Chondrocyte (in vitro differentiated cells): ENCODE results near the gene NDOR1. TPM values are rescaled to one million over a fixed set of nuclear protein-coding genes. Genes with fewer than 3 reads are reported as not detected.

ENCODE experiments used
- DNase-seq: peaks from one replicate; pipeline ENCODE4 v3.0.0; 2021; ENCODE audit warnings: mixed read lengths, low spot score
- H3K27ac Mint-ChIP-seq: one replicate; pipeline ENCODE4 v1.8.0; 2021; ENCODE audit warnings: mild to moderate bottlenecking, moderate library complexity, mixed read lengths; ENCODE audit not compliant: unreplicated experiment
- H3K27me3 Mint-ChIP-seq: 2 replicates; pipeline ENCODE4 v1.8.0; 2021; ENCODE audit warnings: low read depth, mixed read lengths
- H3K36me3 Mint-ChIP-seq: 2 replicates; pipeline ENCODE4 v1.8.0; 2021; ENCODE audit warnings: low read depth, mixed read lengths
- H3K4me1 Mint-ChIP-seq: 2 replicates; pipeline ENCODE4 v1.8.0; 2021; ENCODE audit warnings: low read depth, mild to moderate bottlenecking, mixed read lengths
- H3K4me3 Mint-ChIP-seq: one replicate; pipeline ENCODE4 v1.8.0; 2021; ENCODE audit warnings: mild to moderate bottlenecking, moderate library complexity, mixed read lengths; ENCODE audit not compliant: unreplicated experiment
- H3K9me3 Mint-ChIP-seq: 2 replicates; pipeline ENCODE4 v1.8.0; 2021; ENCODE audit warnings: low read depth, mixed read lengths
- total RNA-seq: library from RNA; stranded (reverse); gene quantifications from 3 replicates; pipeline ENCODE4 v1.2.1, GENCODE V29; 2021
- TF ChIP-seq, protein P1 (sequence below): fragments of 200-600 bp; sonication (generic); IDR thresholded peaks from 2 replicates; pipeline ENCODE4 v1.5.0; 2021; ENCODE audit warnings: antibody characterized with exemption, mild to moderate bottlenecking, moderate library complexity

The NDOR1 gene
- total RNA-seq, 1 donor from 2014 or later = 10.8 TPM

DNA sequence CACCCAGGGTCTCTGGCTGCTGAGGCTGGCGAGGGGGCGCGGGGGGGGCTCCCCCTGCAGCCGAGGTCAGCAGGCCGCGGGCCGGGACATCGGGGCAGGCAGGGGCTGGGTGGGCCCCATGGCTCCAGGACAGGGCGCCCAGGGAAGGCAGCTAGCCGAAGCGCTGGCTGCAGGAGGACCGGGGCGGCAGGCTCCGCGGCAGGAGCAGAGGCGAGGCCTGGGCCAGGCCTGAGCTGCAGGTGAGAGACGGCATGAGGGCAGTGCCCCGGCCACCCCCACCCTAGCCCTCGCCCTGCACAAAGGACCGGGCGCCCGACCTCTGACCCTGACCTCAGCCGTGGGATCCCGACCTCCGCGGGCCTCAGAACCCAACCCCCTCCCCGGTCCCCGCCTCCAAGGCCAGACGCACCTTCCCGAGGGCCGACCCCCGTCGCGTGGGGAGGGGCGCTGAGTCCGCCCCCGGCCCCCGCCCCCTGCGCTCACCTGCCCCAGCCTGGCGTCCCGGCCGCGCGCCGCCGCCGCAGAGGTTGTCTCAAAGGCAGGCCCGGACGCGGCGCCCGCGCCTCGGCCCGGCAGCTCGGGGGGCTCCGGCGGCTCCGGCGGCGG lies 16.1 kb downstream of the NDOR1 start:
- H3K4me3 Mint-ChIP-seq = no peak overlapping the region
- TF ChIP-seq, protein P1, sequence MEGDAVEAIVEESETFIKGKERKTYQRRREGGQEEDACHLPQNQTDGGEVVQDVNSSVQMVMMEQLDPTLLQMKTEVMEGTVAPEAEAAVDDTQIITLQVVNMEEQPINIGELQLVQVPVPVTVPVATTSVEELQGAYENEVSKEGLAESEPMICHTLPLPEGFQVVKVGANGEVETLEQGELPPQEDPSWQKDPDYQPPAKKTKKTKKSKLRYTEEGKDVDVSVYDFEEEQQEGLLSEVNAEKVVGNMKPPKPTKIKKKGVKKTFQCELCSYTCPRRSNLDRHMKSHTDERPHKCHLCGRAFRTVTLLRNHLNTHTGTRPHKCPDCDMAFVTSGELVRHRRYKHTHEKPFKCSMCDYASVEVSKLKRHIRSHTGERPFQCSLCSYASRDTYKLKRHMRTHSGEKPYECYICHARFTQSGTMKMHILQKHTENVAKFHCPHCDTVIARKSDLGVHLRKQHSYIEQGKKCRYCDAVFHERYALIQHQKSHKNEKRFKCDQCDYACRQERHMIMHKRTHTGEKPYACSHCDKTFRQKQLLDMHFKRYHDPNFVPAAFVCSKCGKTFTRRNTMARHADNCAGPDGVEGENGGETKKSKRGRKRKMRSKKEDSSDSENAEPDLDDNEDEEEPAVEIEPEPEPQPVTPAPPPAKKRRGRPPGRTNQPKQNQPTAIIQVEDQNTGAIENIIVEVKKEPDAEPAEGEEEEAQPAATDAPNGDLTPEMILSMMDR = no peak
- peaks cover 14% of the 10 kb centered on the region for H3K4me1 Mint-ChIP-seq
- H3K36me3 Mint-ChIP-seq = no peaks in the 10 kb centered on the region
- no peaks in the 10 kb centered on the region for H3K9me3 Mint-ChIP-seq
- no peak for DNase-seq
- H3K27me3 Mint-ChIP-seq = no peaks in the 10 kb centered on the region
- no peak overlapping the region for H3K27ac Mint-ChIP-seq

DNA sequence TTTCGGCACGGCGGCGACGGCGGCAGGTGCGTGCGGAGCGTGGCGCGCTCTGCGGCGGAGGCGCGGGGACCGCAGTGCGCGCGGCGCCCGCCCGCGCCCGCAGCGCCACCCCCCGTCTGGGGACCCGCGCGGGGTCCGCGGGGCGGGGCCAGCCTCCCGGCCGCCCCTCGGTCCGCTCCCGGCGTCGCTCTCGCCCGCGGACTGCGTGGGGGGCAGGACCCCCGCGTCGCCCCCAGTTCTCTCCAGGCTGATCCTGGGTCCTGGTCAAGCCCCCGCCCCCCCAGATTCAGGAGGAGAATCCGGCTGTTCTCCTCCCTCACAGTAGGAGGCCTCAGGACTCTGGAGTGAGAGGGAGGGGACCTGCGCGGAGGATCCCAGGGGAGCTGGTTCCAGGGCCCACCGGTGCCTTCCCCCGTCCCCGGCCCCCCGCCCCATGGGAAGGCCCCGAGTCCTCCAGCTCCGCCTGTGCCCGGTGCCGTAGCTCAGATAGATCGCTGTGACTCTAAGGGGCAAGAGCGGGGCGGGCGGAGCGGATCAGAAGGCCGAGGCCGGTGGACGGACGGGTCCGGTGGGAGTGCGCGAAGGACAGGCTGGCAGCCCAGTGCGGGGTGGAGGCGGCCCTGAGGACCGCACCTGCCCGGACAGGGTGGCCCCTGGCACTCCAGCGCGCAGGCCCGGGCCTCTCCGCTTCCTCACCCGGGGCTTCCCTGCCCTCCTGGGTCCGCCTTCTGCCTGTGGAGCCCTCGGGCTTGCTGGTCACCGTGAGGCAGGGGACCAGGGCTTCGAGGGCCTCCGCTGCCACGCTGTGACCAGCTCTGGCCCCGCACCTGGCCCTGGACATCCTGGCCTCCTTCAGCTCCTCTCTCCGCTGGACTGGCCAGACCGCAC lies 16.9 kb downstream of the NDOR1 start, which contains the start of gene RNF208:
RNF208 (minus strand) TSS at position 51 of the 888 bp plus-strand sequence. CDS start 1,028 bp downstream, outside the sequence.
- no peak for DNase-seq
- Mint-ChIP-seq H3K4me3 (peak within 1 kb of the TSS; percentile 70), H3K9me3 (no peaks in the 10 kb centered on the region), H3K4me1 (peaks cover 17% of the 10 kb centered on the region), H3K36me3 (no peaks in the 10 kb centered on the region), H3K27ac (peak within 1 kb of the TSS; percentile 45), H3K27me3 (no peaks in the 10 kb centered on the region)
- TF ChIP-seq, protein P1 = no peak

DNA sequence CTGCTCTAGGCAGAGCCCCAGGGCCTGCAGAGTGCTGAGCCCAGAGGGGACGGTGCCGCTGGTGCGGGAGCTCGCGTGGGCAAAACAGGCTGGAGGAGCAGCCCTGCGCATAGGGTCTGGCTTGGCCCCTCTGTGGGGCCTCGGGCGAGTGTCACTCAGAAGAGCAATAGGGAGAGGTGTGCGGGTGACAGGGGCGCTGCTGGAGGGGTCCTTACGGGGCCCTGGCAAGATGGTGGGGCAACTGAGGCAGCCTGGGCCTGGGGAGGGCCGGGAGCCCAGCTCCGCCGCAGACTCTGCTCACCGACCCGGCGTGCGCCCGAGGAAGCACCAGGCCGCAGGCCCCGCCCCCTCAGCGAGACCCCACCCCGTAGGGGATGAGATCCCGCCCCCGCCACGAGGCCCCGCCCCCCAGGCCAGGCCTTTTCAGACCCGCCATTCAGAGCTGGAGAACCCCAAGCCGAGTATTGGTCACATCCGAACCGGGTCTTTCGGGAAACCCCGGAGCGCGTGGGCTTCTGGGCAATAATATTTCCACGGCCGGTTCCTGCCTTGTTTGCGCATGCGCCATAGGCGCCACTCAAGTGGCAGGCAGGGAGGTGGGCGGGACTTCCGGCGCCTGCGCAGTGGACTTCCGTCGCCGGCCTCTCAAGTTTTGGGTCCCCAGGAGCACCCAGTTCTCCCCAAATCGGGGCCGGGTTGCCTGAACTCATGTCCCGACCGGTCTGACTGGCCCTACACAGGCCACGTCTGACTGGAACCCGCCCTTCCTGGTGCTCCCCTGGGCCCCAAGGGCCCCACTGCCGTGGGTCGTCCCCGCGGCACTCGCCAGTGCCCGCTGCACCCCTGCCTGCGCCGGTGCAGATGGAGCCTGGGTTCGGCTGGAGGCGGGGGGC lies 17.8 kb downstream of the NDOR1 start:
- DNase-seq = no peak
- Mint-ChIP-seq H3K27me3 (peaks cover 2% of the 10 kb centered on the region), H3K27ac (peak overlapping the region; percentile 45), H3K36me3 (no peaks in the 10 kb centered on the region), H3K4me1 (peaks cover 20% of the 10 kb centered on the region), H3K9me3 (no peaks in the 10 kb centered on the region), H3K4me3 (peak overlapping the region; percentile 70)
- TF ChIP-seq, protein P1 = no peak

DNA sequence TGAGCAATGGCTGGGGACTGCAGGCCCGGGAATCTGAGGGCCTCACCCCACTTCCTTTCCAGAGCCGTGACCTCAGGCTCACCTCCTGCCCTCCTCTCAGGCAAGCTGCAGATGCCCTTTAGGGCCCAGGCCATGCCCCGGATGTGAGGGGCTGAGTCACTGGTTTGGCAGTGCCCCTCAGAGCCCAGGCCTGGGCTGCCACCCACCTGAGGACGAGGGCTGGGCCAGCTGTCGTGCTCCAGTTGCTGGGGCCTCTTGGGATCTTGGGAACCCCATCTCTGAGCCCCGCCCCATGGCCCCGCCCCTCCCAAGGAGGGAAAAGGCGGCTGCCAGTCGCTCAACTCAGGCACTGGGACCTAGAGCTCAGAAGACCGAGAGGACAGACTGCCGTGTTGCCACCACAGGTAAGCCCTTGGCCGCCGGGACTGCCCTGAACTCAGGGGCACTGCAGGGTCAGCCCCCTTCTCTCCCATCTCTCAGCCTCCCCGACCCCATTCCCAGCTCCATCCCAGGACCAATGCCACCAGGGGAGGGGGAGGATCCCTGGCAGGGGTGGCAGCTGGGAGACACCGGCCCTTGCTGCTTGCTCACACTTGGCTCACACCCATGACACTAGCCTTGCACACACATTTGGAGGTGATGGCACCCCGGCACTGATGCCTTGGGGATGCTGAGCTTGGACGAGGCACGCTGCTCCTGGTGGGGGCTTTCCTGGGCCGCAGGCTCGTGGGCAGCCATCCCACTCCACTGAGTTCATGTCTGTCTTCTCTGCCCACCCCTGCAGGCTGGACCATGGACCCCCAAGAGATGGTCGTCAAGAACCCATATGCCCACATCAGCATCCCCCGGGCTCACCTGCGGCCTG lies 19.6 kb downstream of the NDOR1 start, which contains the start of gene CYSRT1:
CYSRT1 (plus strand) TSS at position 345 of the 865 bp plus-strand sequence; CDS start at position 793, 448 bp downstream.
- Mint-ChIP-seq H3K27ac (no peak within 1 kb of the TSS), H3K9me3 (no peaks in the 10 kb centered on the region), H3K4me1 (peaks cover 13% of the 10 kb centered on the region), H3K4me3 (peak within 1 kb of the TSS; percentile 68), H3K36me3 (no peaks in the 10 kb centered on the region), H3K27me3 (peaks cover 2% of the 10 kb centered on the region)
- no peak for DNase-seq
- TF ChIP-seq, protein P1 = no peak
